Neural crest cell (in vitro differentiated cells): Measurements from ENCODE around the gene PCDHGA7. TPM values are rescaled to one million over a fixed set of nuclear protein-coding genes. Genes with fewer than 3 reads are reported as not detected.
A peak's percentile ranks its signal among the peaks of the same experiment; 100 is the strongest.
"Not testable (repeated sequence)": the region's sequence is repeated elsewhere in the genome, so short reads cannot be mapped to it uniquely, and the experiment has no call there.

Experiments used
- DNase-seq: peaks from one replicate; pipeline ENCODE4 v3.0.0; 2021; ENCODE audit warnings: low read depth, mixed read lengths, low spot score
- H3K27ac Mint-ChIP-seq: one replicate; pipeline ENCODE4 v1.8.0; 2021; ENCODE audit warnings: mild to moderate bottlenecking, mixed read lengths; ENCODE audit not compliant: unreplicated experiment
- H3K27me3 Mint-ChIP-seq: 2 replicates; pipeline ENCODE4 v1.8.0; 2021; ENCODE audit warnings: low read depth, mild to moderate bottlenecking, mixed read lengths
- H3K36me3 Mint-ChIP-seq: 2 replicates; pipeline ENCODE4 v1.8.0; 2021; ENCODE audit warnings: low read depth, mild to moderate bottlenecking, mixed read lengths
- H3K4me1 Mint-ChIP-seq: 2 replicates; pipeline ENCODE4 v1.8.0; 2021; ENCODE audit warnings: mixed read lengths
- H3K4me3 Mint-ChIP-seq: one replicate; pipeline ENCODE4 v1.8.0; 2021; ENCODE audit warnings: mild to moderate bottlenecking, mixed read lengths
- H3K9me3 Mint-ChIP-seq: 2 replicates; pipeline ENCODE4 v1.8.0; 2021; ENCODE audit warnings: mixed read lengths
- total RNA-seq: library from RNA; stranded (reverse); gene quantifications from 2 replicates; pipeline ENCODE4 v1.2.1, GENCODE V29; 2021
- TF ChIP-seq, protein P1 (sequence below): fragments of 200-600 bp; sonication (generic); conservative IDR thresholded peaks from 2 replicates; pipeline ENCODE4 v1.5.0; 2021; ENCODE audit warnings: antibody characterized with exemption, mild to moderate bottlenecking

PCDHGA7 gene
- total RNA-seq, 1 donor from 2014 or later: 0.37 TPM

DNA sequence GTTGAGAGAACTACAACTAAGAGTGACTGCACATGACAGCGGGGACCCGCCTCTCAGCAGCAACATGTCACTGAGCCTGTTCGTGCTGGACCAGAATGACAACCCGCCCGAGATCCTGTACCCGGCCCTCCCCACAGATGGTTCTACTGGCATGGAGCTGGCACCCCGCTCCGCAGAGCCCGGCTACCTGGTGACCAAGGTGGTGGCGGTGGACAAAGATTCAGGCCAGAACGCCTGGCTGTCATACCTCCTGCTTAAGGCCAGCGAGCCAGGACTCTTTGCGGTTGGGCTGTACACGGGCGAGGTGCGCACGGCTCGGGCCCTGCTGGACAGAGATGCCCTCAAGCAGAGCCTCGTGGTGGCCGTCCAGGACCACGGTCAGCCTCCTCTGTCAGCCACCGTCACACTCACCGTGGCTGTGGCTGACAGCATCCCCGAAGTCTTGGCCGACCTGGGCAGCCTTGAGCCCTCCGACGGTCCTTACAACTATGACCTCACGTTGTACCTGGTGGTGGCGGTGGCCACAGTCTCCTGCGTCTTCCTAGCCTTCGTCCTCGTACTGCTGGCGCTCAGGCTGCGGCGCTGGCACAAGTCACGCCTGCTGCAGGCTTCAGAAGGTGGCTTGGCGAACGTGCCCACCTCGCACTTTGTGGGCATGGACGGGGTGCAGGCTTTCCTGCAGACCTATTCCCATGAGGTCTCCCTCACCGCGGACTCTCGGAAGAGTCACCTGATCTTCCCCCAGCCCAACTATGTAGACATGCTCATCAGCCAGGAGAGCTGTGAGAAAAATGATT is 2.1 kb downstream of the PCDHGA7 start:
- Mint-ChIP-seq H3K4me3 (no peak overlapping the region), H3K27me3 (no peaks in the 10 kb centered on the region), H3K36me3 (peaks cover 39% of the 10 kb centered on the region), H3K27ac (no peak overlapping the region), H3K9me3 (peaks cover 24% of the 10 kb centered on the region), H3K4me1 (no peaks in the 10 kb centered on the region)
- TF ChIP-seq, protein P1, sequence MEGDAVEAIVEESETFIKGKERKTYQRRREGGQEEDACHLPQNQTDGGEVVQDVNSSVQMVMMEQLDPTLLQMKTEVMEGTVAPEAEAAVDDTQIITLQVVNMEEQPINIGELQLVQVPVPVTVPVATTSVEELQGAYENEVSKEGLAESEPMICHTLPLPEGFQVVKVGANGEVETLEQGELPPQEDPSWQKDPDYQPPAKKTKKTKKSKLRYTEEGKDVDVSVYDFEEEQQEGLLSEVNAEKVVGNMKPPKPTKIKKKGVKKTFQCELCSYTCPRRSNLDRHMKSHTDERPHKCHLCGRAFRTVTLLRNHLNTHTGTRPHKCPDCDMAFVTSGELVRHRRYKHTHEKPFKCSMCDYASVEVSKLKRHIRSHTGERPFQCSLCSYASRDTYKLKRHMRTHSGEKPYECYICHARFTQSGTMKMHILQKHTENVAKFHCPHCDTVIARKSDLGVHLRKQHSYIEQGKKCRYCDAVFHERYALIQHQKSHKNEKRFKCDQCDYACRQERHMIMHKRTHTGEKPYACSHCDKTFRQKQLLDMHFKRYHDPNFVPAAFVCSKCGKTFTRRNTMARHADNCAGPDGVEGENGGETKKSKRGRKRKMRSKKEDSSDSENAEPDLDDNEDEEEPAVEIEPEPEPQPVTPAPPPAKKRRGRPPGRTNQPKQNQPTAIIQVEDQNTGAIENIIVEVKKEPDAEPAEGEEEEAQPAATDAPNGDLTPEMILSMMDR: no peak
- DNase-seq: no peak

DNA sequence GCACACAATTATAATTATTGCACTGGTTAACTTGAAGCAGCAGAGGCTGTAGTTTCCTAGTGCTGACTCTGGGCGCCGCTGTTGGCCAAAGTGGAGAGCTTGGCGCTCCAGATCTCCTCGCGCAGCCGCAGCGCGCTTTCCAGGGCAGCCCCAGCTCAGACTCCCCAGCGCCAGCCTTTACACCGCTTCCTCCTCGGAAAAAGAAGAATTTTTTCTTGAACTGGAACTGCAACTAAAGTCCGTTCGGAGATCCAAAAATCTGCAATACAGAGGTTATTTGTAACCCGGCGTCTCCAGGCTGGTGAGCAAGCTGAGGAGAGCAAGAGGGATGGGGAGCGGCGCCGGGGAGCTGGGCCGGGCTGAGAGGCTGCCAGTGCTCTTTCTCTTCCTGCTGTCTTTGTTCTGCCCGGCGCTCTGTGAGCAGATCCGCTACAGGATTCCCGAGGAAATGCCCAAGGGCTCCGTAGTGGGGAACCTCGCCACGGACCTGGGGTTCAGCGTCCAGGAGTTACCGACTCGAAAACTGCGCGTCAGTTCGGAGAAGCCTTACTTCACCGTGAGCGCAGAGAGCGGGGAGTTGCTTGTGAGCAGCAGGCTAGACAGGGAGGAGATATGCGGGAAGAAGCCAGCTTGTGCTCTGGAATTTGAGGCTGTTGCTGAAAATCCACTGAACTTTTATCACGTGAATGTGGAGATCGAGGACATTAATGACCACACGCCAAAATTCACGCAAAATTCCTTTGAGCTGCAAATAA is 5.2 kb downstream of the PCDHGA7 start, which contains the start of gene PCDHGB4:
TSS of gene PCDHGB4 (plus strand) at position 142 of the 755 bp plus-strand sequence. CDS start at position 329, 187 bp downstream.
- not testable (repeated sequence) for H3K4me1 Mint-ChIP-seq, H3K27ac Mint-ChIP-seq, H3K27me3 Mint-ChIP-seq, DNase-seq
- peak within 1 kb of the TSS; percentile 44 for H3K4me3 Mint-ChIP-seq
- peaks cover 49% of the 10 kb centered on the region for H3K36me3 Mint-ChIP-seq
- TF ChIP-seq, protein P1: peak; percentile 71
- H3K9me3 Mint-ChIP-seq: peaks cover 30% of the 10 kb centered on the region

DNA sequence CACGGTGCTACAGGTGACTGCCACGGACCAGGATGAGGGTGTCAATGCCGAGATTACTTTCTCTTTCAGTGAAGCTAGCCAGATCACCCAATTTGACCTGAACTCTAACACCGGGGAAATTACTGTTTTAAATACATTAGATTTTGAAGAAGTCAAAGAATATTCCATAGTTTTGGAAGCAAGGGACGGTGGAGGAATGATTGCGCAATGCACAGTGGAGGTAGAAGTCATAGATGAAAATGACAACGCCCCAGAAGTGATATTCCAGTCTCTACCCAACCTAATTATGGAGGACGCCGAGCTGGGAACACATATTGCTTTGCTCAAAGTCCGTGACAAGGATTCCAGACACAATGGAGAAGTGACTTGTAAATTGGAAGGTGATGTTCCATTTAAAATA is 6.1 kb downstream of the PCDHGA7 start:
- Mint-ChIP-seq H3K36me3 (peaks cover 51% of the 10 kb centered on the region), H3K4me3 (no peak overlapping the region), H3K9me3 (peaks cover 30% of the 10 kb centered on the region), H3K4me1 (no peaks in the 10 kb centered on the region), H3K27me3 (no peaks in the 10 kb centered on the region), H3K27ac (no peak overlapping the region)
- TF ChIP-seq, protein P1: no peak
- DNase-seq: no peak

DNA sequence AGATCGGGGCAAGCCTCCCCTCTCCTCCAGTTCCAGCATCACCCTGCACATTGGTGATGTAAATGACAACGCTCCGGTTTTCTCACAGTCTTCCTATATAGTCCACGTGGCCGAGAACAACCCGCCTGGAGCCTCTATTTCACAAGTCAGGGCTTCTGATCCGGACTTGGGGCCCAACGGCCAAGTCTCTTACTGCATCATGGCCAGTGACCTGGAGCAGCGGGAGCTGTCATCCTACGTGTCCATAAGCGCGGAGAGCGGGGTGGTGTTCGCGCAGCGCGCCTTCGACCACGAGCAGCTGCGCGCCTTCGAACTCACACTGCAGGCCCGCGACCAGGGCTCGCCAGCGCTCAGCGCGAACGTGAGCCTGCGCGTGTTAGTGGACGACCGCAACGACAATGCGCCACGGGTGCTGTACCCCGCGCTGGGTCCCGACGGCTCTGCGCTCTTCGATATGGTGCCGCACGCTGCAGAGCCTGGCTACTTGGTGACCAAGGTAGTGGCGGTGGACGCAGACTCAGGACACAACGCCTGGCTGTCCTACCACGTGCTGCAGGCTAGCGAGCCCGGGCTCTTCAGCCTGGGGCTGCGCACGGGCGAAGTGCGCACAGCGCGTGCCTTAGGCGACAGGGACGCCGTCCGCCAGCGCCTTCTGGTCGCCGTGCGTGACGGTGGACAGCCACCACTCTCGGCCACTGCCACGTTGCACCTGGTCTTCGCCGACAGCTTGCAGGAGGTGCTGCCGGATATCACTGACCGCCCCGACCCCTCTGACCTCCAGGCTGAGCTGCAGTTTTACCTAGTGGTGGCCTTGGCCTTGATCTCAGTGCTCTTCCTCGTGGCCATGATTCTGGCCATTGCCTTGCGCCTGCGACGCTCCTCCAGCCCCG is 6.9 kb downstream of the PCDHGA7 start:
- H3K4me3 Mint-ChIP-seq: no peak overlapping the region
- DNase-seq: no peak
- peaks cover 57% of the 10 kb centered on the region for H3K36me3 Mint-ChIP-seq
- no peaks in the 10 kb centered on the region for H3K4me1 Mint-ChIP-seq
- H3K27ac Mint-ChIP-seq: peak overlapping the region; percentile 41
- peaks cover 31% of the 10 kb centered on the region for H3K9me3 Mint-ChIP-seq
- TF ChIP-seq, protein P1: no peak
- H3K27me3 Mint-ChIP-seq: no peaks in the 10 kb centered on the region
